GM10266 (cell line): Measurements from ENCODE around the gene TBC1D14.
"Not testable (repeated sequence)": the region's sequence is repeated elsewhere in the genome, so short reads cannot be mapped to it uniquely, and the experiment has no call there.

Experiments
- DNase-seq: peaks from one replicate; pipeline ENCODE4 v3.0.0; 2012; ENCODE audit errors: extremely low spot score
- CTCF ChIP-seq: IDR thresholded peaks from 2 replicates; pipeline ENCODE4 v1.5.1; 2012; ENCODE audit warnings: mild to moderate bottlenecking, low read depth; ENCODE audit not compliant: control insufficient read depth, insufficient read depth; ENCODE audit errors: missing control alignments

TBC1D14 gene

GRCh38 chr4:6910960-6911874 is 1.6 kb downstream of the TBC1D14 start:
- no peak for DNase-seq
- TF ChIP-seq CTCF = no peak

GRCh38 chr4:6911917-6912316 is 2.3 kb downstream of the TBC1D14 start:
- not testable (repeated sequence) for DNase-seq

GRCh38 chr4:6912441-6912840 is 2.8 kb downstream of the TBC1D14 start:
- no peak for DNase-seq
- no peak for TF ChIP-seq CTCF

GRCh38 chr4:6913350-6913905 is 3.8 kb downstream of the TBC1D14 start:
- no peak for TF ChIP-seq CTCF
- DNase-seq = no peak

- TF ChIP-seq CTCF = no peak
- DNase-seq = no peak
These were observed 4.8 kb downstream of the TBC1D14 start for GRCh38 chr4:6914448-6914847.

GRCh38 chr4:6915041-6916005 is 5.7 kb downstream of the TBC1D14 start:
- DNase-seq = no peak
- no peak for TF ChIP-seq CTCF

GRCh38 chr4:6916069-6916586 is 6.5 kb downstream of the TBC1D14 start:
- no peak for DNase-seq
- TF ChIP-seq CTCF = no peak
